ENCODE data around the gene MRPS27.

Gene MRPS27

GRCh38 chr5:72228960-72229359 lies 91.1 kb downstream of the MRPS27 start:
- DNase-seq, result no peak

- no peak for DNase-seq
Measured at GRCh38 chr5:72226950-72227349, 93.1 kb downstream of the MRPS27 start.

GRCh38 chr5:72225741-72226140 lies 94.3 kb downstream of the MRPS27 start:
- DNase-seq, result no peak

- DNase-seq, result no peak
Measured at GRCh38 chr5:72224946-72225463, 95.0 kb downstream of the MRPS27 start.

GRCh38 chr5:72223371-72223770 lies 96.7 kb downstream of the MRPS27 start:
- no peak for DNase-seq

GRCh38 chr5:72222521-72222920 lies 97.5 kb downstream of the MRPS27 start:
- no peak for DNase-seq

GRCh38 chr5:72221541-72221940 lies 98.5 kb downstream of the MRPS27 start:
- no peak for DNase-seq

- DNase-seq, result no peak
Measured at GRCh38 chr5:72221099-72221498, 98.9 kb downstream of the MRPS27 start.

GRCh38 chr5:72216756-72217155 lies 103.3 kb downstream of the MRPS27 start:
- DNase-seq, result no peak

- no peak for DNase-seq
Measured at GRCh38 chr5:72214168-72214567, 105.9 kb downstream of the MRPS27 start.

GRCh38 chr5:72213482-72213881 lies 106.6 kb downstream of the MRPS27 start:
- DNase-seq, result no peak

GRCh38 chr5:72212171-72212570 lies 107.9 kb downstream of the MRPS27 start:
- DNase-seq, result no peak

GRCh38 chr5:72210888-72211678 lies 109.0 kb downstream of the MRPS27 start:
- DNase-seq, result no peak

GRCh38 chr5:72209147-72210115 lies 110.6 kb downstream of the MRPS27 start:
- no peak for DNase-seq

- DNase-seq, result no peak
Measured at GRCh38 chr5:72208324-72208926, 111.6 kb downstream of the MRPS27 start.

GRCh38 chr5:72206994-72207393 lies 113.0 kb downstream of the MRPS27 start:
- DNase-seq, result no peak

- DNase-seq, result no peak
Measured at GRCh38 chr5:72206160-72206559, 113.9 kb downstream of the MRPS27 start.

- no peak for DNase-seq
Measured at GRCh38 chr5:72205431-72206009, 114.5 kb downstream of the MRPS27 start.

- DNase-seq, result no peak
Measured at GRCh38 chr5:72204946-72205345, 115.1 kb downstream of the MRPS27 start.

GRCh38 chr5:72203251-72203845 lies 116.7 kb downstream of the MRPS27 start:
- DNase-seq, result no peak

- no peak for DNase-seq
Measured at GRCh38 chr5:72202331-72202825, 117.7 kb downstream of the MRPS27 start.

- DNase-seq, result no peak
Measured at GRCh38 chr5:72199681-72200080, 120.4 kb downstream of the MRPS27 start.
